DMS79 (cell line): Measurements from ENCODE around the gene UBE2D4.
"Not testable (repeated sequence)": the region's sequence is repeated elsewhere in the genome, so short reads cannot be mapped to it uniquely, and the experiment has no call there.

Source experiments
- DNase-seq: peaks from one replicate; lab custom pipeline; 2025; lab: John Stamatoyannopoulos, UW

UBE2D4 gene

GRCh38 chr7:43914795-43915194, 11.4 kb upstream of the UBE2D4 start:
- no peak for DNase-seq

DNA sequence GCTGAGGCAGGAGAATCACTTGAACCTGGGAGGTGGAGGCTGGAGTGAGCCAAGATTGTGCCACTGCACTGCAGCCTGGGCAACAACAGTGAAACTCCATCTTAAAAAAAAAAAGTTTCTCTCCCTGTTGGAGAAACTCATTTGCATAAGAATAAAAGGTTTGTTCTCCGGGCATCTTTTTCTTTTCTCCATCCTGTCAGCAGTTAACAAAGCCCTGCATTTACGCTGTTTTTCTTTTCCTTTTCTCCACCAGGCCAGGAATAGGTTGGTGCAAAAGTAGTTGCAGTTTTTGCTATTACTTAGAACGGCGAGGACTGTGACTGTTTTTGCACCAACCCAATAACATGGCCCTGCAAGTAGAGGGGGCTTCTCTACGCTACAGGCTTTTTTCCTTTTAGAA, 10.3 kb upstream of the UBE2D4 start:
- no peak for DNase-seq

GRCh38 chr7:43921423-43921822, 4.8 kb upstream of the UBE2D4 start:
- no peak for DNase-seq

DNA sequence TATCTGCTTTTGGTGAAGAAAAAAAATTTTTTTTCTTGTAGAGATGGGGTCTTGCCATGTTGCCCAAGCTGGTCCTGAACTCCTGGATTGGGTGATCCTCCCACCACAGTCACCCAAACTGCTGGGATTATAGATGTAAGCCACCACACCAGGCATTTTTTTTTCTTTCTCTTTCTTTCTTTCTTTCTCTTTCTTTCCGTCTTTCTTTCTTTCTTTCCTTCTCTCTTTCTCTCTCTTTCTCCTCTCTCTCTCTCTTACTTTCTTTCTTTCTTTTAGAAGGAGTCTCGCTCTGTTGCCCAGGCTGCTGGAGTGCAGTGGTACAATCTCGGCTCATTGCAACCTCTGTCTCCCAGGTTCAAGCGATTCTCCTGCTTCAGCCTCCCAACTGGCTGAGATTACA, 3.5 kb upstream of the UBE2D4 start:
- no peak for DNase-seq

- DNase-seq, result no peak
These were observed 525 bp downstream of the UBE2D4 start for GRCh38 chr7:43926798-43927123.

- no peak for DNase-seq
These were observed 1.6 kb downstream of the UBE2D4 start for GRCh38 chr7:43927810-43928209.

GRCh38 chr7:43929529-43930457, 3.6 kb downstream of the UBE2D4 start:
- DNase-seq, result no peak

- DNase-seq, result no peak
These were observed 5.1 kb downstream of the UBE2D4 start for GRCh38 chr7:43931346-43931745.

DNA sequence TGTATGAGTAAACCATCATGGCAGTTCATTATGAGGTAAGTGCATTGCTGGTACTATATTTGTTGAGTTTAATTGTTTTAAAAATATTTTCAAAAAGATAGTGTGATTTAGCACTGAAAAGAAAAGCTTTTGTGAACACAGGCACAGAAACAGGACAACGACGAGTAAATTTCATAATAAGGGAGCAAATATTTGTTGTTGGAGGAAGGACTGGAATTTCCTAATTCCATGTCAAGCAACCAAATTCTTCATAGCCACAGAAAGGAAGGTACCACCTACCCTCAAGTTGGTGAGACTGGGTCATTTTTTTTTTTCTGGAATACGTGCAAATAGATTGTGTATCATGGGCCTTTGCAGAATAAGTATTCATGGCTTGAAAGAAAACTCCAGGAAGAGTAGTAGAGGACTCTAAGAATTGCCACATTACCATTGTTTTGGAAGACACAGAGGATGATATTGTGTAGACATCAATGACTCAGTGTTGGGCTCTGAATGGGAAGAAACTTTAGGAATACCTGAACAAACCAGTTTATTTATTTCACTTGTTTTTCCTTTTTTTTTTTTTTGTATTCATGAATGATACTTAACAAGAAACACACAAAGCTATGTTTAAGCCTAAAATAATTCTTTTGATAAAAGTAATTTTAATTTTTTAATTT, 7.8 kb downstream of the UBE2D4 start:
- DNase-seq, result no peak

GRCh38 chr7:43937444-43937843, 11.2 kb downstream of the UBE2D4 start:
- no peak for DNase-seq

DNA sequence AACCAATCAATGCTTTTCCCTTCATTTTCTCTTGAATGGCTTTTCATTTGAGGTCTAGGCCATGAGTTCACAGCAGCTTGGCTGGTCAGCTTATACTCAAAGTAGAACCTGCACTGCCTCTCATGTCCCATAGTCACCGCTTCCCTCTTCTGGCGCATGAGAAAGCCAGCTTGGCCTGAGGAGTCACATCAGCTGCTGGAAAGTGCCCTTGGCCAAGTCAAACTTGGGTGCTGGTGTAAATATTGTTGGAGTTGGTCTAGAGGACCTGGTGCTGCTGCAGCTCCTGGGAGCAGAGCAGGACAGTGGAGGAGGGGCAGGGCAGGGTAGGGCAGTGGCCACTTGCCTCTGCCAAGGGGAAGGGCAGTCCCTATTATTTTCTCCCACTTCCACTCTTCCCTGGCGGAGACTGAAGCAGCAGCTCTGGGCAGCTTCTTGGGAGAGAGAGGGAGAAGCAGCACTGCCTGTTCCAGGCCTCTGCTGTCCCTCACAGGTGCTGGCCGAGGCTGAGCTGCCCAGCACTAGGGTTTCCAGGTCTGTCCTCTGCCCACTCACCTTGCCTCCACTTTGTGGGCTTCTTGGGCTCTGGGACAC, 12.8 kb downstream of the UBE2D4 start:
- DNase-seq, result no peak

DNA sequence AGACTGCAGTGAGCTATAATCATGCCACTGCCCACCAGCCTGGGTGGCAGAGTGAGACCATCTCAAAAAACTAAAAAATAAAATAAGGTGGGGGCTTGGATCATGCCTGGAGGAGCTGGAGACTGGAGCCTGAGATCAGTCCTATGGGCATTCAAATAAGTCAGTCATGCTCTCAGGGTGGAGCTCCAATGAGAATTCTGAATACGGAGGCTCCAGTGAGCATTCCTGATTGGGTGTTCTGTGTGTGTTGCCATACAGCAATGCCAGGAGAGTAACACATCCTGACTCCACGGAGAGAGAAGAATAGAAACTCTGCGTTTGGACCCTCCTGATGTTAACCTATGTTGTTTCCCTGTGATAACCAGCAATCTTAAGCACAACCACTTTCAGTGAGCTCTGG, 16.0 kb downstream of the UBE2D4 start:
- no peak for DNase-seq

- DNase-seq, result no peak
These were observed 16.8 kb downstream of the UBE2D4 start for GRCh38 chr7:43942997-43943396.

DNA sequence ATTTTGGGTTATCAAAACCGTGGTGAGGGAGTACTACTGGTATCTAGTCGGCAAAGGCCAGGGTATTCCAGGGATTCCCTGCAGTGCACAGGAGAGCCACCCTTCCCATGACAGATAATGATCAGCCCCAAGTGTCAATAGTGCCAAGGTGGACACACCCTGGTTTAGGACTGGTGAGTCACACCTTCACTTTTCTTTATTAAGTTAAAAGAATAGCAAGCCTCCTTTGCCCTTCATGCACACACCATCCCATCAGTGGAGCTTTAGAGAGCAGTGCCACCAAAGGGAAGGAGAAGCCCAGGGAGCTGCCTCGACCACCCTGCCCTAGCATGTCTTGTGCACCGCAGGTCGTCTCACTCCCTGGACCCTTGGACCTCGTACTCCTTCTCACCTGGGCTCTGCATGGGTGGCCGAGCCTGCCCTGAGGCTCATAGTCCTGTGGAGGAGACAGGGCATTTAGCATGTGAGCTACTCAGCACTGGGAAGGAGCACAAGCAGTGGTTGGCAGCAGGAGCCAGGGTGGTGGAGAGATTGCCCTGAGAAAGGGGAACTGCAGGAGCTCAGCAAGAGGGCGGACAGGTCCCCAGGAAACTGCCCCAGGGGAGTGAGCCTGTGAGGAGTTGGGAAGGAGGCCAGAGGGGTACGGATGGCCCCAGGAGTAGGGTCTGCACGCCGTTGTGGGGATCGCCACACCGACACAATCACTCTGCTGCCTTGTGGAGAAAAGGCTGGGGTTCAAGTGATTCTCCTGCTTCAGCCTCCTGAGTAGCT, 17.4 kb downstream of the UBE2D4 start:
- no peak for DNase-seq

- DNase-seq, result no peak
These were observed 18.1 kb downstream of the UBE2D4 start for GRCh38 chr7:43944286-43944685.

- DNase-seq, result no peak
These were observed 25.8 kb downstream of the UBE2D4 start for GRCh38 chr7:43952028-43952427.

DNA sequence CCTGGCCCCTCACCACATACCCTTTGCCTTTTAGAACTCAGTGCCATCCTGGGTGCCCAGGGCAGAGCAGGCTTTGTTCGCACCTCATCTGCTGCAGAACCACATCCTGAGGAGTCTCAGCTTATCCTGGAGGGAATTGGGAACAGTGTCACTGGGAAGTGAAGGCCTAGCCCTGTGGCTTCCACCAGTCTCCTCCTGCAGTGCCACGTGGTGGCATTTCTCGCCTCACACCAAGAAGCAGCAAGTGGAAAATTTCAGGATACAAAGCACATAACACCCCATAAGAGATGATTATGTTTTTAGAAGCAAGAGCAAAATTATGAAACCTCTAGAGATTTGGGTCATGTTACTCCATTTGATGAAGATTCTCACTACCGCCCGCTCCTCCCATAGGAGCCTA, 26.8 kb downstream of the UBE2D4 start:
- DNase-seq, result no peak

GRCh38 chr7:43954524-43955228, 28.4 kb downstream of the UBE2D4 start:
- no peak for DNase-seq

GRCh38 chr7:43956027-43956426, 29.8 kb downstream of the UBE2D4 start:
- DNase-seq, result no peak

GRCh38 chr7:43960933-43961332, 34.7 kb downstream of the UBE2D4 start:
- DNase-seq, result no peak

DNA sequence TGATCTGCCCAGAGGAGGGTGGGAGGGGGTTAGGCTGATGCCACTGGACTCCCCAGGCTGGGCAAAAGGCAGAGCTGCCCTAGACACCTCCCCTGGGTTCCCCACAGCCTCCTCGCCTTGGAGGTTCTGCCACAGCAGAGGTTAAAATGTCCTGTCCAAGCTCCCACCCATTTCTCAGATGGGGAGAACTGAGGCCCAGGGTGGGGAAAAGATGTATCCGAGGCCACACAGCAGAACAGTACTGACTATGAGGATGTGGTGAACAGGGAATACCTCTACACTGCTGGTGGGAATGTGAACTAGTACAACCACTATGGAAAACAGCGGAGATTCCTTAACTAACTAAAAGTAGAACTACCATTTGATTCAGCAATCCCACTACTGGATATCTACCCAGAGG, 40.2 kb downstream of the UBE2D4 start:
- not testable (repeated sequence) for DNase-seq
